Cerebellar cortex (tissue), 1 donor: ENCODE results near the gene CSN1S1.

ENCODE experiments used
- DNase-seq: peaks from one replicate; pipeline ENCODE4 v3.0.0-alpha.2; 2015; ENCODE audit warnings: low spot score

The CSN1S1 gene

DNA sequence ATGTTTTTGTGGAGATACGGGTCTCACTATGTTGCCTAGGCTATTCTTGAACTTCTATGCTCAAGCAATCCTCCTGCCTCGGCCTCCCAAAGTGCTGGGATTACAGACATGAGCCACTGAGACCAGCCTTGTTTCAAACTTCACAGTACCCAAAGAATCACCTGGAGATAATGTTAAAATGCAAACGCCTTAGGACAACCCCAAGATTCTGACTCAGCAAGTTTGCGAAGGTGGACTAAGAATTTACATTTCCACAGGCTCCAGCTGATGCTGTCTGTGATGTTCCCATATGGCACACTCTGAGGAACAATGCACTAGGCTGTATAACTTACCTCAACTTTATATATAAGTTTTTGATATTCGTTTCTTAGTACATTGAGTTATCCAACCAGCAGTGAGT, 63.9 kb downstream of the CSN1S1 start:
- DNase-seq: no peak

DNA sequence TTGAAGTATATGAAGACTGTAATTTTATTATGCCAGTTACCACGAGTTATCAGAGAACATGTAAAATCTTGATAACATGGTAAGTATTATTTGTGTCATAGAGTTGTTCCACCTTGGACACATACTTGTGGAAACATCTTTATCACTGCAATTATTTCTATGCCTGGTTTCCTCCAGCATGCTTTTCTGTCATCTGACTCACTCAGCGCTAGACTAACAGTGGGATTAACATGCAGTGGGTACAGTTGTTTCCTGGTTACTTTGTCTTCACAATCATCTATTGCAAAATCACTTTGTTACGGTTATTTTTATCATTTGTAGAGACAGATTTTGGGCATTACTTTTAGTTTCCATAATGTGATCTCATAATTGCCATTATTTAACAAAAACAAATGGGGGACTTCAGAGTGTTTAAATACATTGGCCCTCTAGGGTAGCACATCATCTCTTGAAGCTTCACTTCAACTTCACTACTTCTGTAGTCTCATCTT, 64.7 kb downstream of the CSN1S1 start, which contains the start of gene STATH:
Gene STATH (plus strand): TSS at position 441 of the 491 bp plus-strand sequence. CDS start 2,472 bp downstream, outside the sequence.
- no peak for DNase-seq
